GM19372 (cell line): Measurements from ENCODE around the gene NR1I3.
"Not testable (repeated sequence)": the region's sequence is repeated elsewhere in the genome, so short reads cannot be mapped to it uniquely, and the experiment has no call there.

ENCODE experiments used
- ATAC-seq: cut with Tn5 transposase; IDR thresholded peaks from one replicate; pipeline ENCODE4 v1.9.1; 2021; ENCODE audit warnings: mild to moderate bottlenecking, low read depth, moderate library complexity; ENCODE audit not compliant: unreplicated experiment

Gene NR1I3

GRCh38 chr1:161251579-161251978, 13.6 kb upstream of the NR1I3 start:
- no peak for ATAC-seq

DNA sequence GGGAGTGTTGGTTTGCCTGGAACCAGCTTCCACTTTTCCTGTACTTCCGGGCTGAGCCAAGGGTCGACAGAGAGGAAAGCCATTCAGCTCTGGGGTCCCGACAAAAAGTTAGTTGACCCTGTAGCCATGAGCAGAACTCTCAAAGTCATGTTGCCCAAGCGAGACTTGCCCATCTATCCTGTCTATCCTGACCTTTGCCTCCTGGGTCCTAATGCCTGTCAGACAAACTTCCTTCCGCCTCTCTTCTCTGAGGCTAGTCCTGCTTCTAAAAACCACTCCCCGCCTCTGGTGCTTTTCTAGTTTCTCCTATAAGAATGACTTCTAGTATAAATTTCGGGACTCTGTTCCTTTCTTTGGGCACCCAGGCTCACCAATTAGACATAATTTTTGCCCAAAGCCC, 12.8 kb upstream of the NR1I3 start:
- no peak for ATAC-seq

- ATAC-seq, result not testable (repeated sequence)
Measured at GRCh38 chr1:161250100-161250499, 12.1 kb upstream of the NR1I3 start.

GRCh38 chr1:161244888-161245287, 6.9 kb upstream of the NR1I3 start:
- ATAC-seq, result no peak

DNA sequence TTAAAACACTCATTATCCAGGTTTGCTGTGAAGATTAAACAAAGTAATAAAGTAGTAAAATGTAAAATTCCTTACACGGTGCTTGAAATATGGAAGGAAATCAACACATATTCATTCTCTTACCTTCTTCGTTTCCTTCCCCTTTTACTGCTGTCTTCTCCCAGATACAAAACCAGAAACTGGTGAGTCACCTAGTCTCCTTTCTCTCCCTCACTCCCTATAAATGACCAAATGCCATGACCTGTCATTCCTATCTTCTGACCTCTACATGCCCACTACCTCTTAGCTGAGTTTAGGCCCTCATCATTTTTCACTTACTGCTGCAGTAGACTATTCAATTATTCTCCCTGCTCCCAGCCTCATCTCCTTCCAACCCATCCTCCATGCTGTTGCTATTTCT, 4.3 kb upstream of the NR1I3 start:
- ATAC-seq, result no peak

GRCh38 chr1:161241682-161242081, 3.7 kb upstream of the NR1I3 start:
- ATAC-seq, result no peak

DNA sequence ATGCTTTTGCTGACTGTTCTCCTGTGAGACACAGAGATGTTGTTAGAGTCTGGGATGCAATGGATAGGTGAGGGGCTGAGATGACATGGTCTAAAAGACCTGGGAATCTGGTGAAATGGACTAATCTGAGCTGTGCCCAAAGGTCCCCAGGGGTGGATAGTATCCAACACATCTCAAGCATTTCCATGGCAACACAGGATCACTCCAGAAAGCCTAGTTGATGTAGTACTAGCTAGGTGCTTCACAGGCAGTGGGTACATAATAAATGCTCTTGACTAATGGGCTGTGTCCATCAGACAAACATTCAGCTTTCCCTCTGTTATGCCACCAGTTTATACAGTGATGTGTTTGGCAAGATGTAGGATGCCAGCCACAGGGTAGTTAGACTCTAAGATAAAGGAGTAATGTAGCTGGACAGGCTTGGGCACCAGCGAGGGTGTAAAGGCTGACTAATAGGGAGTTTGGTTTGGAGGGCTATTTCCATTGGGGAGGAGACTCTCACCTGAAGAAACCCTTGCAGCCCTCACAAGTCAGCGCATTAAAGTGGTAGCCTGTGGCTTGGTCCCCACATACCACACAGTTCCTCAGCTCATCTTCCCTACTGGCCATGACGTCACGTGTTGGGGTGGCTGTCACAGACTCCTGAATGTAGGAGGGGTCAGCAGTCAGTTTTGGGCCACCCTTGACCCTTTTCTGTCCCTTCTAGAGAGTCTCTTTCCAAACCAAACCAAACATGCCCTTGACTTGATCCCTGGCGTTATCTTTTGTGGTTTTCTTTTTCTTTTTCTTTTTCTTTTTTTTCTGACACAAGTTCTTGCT, 1.8 kb downstream of the NR1I3 start:
- no peak for ATAC-seq

DNA sequence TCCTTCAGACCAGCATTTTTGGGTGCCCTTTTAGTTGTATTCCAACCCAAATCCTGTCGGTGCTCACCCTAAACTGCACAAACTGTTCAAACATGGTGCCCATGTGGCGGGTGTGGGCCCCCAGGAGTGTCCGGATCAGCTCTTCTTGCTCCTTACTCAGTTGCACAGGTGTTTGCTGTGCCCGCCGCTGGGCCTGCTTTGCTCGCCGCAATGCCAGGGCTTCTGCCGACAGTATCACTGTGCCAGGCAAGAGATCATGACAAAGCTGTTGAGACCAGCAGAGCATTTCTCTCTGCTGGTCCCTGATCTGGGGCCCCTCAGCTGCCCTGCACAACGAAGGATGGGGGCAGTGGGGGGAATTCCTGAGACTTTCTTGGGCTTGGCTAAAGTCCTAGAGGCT, 4.9 kb downstream of the NR1I3 start:
- no peak for ATAC-seq

DNA sequence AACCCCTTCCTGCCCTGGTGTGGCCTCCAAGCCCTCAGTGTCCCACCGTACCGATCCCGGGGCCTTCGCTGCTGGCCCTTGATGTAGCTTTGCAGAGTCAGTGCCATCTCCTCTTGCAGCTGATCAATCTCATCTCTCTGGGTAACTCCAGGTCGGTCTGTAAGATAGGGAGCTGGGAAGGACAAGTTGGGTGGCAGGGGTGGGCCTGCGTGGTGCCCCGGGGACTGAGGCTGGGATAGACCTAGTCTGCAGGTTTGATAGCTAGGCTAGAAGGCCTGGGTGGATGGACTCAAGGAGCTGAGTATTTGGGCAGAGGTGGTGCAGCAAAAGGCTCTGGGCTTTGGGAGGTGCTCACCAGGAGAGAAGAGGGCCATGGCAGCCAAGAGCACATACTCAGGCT, 7.2 kb downstream of the NR1I3 start:
- ATAC-seq, result no peak

GRCh38 chr1:161229896-161230295, 8.1 kb downstream of the NR1I3 start:
- no peak for ATAC-seq

DNA sequence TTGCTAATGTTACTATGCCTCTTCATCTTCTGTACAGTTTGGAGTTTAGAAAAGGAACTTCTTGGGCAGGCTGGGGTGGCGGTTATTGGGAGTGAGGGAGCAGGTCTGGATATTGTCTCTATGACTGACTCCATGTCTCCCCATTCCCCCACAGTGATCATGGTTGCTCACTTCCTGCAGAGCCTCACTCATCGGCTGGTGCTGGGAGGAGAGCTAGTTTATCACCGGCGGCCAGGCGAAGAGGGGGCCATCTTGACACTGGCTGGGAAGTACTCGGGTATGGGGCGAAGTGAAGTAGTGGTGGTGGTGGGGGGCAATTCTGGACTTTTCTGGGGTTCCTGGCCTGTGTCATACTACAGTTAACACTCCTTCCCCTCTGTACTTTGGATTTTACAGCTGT, 10.0 kb downstream of the NR1I3 start:
- ATAC-seq, result no peak

DNA sequence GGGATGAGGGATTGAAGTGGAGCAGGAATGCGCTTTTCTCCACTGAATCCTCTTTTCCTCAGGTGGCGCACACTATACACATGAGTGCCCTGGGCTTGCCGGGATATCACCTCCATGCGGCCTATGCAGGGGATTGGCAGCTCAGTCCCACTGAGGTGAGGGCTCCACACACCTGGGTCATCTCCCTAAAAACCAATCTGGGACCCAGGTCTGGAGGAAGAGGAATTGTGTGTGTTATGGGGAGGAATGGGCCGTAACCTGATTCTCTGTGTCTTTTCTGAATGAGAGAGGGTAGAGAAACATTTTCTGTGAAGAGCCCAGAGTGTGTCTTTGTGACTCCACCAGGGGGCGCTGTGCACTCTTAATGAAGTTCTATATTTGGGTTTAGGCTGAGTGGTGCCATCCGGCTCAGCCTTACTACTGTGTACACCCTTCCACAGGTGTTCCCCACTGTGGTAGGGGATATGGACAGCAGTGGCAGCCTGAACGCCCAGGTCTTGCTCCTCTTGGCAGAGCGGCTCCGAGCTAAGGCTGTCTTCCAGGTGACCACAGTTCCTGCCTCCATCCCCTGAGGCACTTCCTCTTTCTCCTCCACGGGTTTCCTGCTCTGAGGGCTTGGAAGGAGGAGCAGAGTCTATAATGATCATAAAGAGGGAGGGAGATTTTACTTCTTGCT, 10.7 kb downstream of the NR1I3 start:
- no peak for ATAC-seq

DNA sequence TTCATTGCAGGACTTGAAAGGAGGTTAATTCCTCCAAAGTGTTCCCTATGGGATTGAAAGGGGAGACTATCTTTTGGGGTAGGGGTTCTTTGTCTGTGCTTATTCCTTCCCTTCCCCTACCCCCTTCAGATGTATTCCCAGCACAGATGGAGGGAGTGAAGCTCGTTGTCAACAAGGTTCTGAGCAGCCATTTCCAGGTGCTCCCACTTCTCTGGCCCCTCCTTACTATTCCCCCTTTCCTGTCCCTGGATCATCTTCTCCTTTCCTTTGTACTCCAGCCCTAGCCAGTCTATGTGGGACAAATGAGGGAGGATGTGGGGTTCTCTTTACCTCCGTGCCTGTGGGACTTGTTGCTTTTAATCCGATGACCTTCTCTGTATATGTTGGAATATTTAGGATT, 11.2 kb downstream of the NR1I3 start:
- no peak for ATAC-seq

GRCh38 chr1:161226320-161226711, 11.7 kb downstream of the NR1I3 start:
- ATAC-seq, result no peak

- ATAC-seq, result peak; percentile 98
Measured at GRCh38 chr1:161225534-161226319, 12.3 kb downstream of the NR1I3 start, which contains the start of gene TOMM40L. Gene TOMM40L, plus strand, starts transcription at chr1:161226060. Its CDS starts 430 bp downstream, at chr1:161226490.

GRCh38 chr1:161225178-161225533, 12.8 kb downstream of the NR1I3 start:
- no peak for ATAC-seq

- ATAC-seq, result not testable (repeated sequence)
Measured at GRCh38 chr1:161224695-161225087, 13.3 kb downstream of the NR1I3 start.

GRCh38 chr1:161223805-161224694, 14.0 kb downstream of the NR1I3 start:
- ATAC-seq, result no peak

- no peak for ATAC-seq
Measured at GRCh38 chr1:161222175-161223019, 15.6 kb downstream of the NR1I3 start.
